Left lobe of liver (tissue), 2 donors: ENCODE data around the gene FAM174B. TPM values are rescaled to one million over a fixed set of nuclear protein-coding genes. Genes with fewer than 3 reads are reported as not detected.

Source experiments
- ATAC-seq: fragments of 200-7000 bp; cut with Tn5 transposase; one replicate; pipeline ENCODE4 v1.9.1; 2020; ENCODE audit warnings: mild to moderate bottlenecking, moderate library complexity
- DNase-seq: peaks from one replicate; pipeline ENCODE4 v3.0.0-alpha.2; 2020; ENCODE audit warnings: low spot score
- total RNA-seq: library from RNA; stranded (reverse); gene quantifications from one replicate; pipeline ENCODE4 v1.2.1, GENCODE V29; 2021
- donor health status: DM: no; HTN: no; CAD: no; lungs with moderate emphysema.
- donor health status: DM: no; HTN: yes; CAD: no.

The FAM174B gene
- total RNA-seq, 1 donor from 2014 or later = 4.3 TPM

DNA sequence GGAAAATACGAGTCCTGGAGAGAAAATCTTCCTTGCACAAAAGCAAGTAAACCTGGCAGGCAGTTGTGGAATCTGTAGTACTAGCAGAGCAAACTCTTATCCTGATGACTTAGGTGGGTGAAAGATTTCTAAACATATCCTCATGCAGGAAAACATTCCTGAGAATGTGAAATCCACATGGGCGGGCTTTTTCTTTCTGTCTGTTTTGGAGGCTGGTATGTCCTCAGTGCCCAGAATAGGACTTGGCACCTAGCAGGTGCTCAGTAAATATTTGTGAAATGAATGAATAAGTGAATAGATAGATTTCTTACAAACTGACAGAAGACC lies 53.3 kb downstream of the FAM174B start:
- no peak for ATAC-seq
- no peak for DNase-seq

DNA sequence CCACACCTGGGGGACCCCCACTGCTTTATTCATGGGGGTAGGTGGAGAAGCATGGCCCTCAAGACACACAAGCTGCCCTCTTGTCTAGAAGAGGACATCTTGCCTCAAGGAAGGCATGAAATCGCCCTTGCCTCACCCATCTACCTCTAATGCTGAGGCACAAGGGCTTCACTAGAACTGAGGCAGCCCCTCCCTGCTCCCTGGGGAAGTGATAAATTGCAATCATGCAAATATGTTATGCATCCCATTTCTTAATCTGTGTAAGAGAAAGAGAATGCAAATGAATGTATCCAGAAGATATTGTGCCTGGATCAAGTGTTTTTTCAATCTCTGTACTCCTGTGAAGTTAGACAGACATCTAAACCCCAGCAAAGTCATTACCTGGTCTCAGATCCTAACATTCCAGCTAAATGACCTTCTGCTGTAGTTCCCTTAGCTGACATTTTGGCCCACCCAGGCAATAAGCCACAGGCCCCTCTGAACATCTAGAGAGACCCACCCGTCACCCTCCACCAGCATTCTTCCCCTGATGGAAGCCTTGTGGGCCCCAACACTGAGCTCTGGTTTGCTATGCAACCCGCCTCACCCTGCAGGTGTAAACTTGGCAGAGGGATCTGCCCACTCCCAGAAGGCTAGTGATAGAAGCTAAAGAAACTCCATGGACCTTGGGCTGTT lies 53.8 kb downstream of the FAM174B start:
- ATAC-seq (no peak), DNase-seq (no peak)

DNA sequence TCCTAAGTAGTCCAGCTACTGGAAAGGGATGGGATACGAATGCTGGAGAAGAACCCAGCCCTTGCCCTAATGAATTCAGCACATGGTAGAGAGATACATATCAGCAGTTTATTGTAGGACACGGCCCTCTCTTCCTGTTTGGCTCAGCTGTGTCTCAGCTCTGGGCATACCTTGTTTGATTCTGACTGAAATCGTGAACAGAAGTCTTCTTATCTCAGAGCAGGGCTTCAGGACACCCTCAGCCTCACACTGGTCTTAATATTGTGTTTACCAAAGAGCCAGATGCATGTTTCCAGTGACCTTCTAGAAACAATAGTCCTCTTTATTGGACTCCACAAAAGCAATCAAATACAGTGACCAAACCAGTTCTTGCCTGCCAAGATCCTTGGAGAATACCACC lies 54.7 kb downstream of the FAM174B start:
- no peak for ATAC-seq

DNA sequence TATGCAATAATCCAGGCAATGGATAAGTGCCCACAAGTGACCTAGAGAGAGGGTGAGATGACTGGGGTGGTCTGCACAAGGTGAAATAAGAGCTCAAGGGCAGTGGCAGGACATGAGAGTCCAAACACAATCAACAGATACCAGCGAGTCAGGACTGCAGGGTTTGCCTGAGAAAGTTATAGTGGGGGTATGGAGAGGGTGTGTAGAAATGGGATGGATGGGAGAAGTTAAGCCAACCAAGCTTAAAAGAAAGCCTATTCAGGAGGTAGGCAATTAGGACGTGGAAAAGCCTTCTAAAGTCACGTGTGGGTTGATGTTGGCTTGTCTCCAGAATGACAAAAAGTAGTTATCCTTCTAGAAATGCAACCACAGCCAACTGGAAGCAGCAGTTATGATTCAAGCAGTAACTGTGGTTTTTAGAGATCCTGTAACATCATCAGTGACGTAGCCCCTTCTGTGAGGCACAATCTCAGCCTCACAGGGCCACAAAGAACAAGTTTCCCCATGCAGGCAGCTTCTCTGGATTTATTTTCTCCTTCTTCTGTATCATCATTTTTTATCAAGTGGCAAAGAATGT lies 56.1 kb downstream of the FAM174B start:
- no peak for DNase-seq

More for the DNA sequence above, 54.7 kb downstream of the FAM174B start:
- DNase-seq = no peak

DNA sequence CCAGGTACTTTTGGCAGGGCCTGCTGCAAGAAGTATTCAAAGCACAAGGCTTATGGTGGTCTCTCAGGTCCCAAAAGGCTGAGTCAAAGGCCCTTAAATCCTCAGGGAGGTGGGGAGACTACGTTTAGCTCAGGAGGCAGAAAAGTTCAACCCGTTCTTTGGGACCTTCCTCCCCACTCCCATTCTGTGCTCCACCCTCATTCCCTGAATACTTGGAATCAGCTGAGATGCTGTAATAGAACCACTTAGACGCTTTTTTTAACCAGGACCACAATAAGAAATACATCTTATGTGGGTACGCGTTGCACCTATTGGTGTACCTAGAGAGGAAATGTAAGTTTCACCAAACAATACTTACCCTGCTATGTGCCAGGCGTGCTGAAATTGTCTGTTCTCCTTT lies 58.0 kb downstream of the FAM174B start:
- ATAC-seq (no peak), DNase-seq (no peak)

More for the DNA sequence above, 56.1 kb downstream of the FAM174B start:
- no peak for ATAC-seq

DNA sequence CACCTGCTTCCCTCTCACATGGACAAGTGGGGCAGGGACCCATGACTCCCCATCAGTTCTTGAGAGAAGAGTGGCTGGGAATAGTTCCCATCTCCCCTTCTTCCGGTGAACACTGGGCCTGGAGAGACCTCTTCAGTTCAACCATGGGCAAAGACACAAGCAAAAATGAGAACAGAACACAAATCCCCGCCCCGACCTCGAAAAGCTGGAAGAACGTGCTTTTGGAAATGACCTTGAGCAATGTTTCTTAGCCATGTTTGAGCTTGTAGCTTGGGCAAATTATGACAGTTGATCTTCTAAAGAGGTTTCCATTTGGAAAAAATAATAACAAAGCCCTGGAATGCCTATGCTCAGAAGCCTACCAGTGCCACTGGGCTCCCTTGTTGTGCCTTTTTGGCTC lies 59.0 kb downstream of the FAM174B start:
- ATAC-seq = no peak
- DNase-seq = no peak

DNA sequence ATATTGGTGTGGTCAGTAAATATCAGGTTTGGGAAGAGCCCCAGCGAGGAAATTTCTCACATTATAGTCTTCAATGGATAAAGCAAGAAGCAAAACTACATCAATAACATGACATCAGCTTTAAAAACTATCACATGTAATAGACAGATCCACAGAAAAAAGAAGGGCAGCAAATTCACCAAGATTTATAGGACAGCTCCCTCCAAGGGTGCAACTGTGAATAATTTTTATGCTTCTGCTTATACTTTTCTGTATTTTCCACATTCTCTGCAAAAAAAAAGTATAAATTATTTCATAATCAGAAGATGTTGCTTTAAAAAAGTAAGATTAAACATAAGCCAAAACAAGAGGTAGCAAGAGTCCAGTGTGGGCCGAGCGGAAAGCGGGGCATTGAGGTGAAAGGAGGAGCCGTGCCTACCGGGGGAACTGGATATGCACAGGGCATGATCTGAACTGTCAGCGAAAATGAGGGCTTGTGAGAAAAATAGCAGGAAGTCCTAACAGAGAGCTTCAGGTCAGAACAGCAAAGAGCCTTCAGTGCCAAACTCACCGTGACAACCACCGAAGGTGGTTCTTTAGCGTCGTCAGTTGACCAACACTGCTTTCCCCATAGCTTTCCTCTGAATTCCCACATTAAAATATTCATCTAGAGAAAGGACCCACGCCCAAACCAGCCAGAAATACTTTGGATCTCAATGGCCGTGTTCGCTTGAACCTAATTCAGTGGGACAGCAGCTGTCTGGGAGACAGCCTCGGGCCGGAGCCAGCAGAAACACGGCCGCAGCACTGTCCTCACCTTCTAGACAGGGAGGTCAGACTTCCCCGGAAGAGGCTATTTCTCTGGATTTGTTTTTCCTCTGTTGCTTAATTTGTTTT lies 59.8 kb downstream of the FAM174B start:
- no peak for DNase-seq
- peak; percentile 33 for ATAC-seq

DNA sequence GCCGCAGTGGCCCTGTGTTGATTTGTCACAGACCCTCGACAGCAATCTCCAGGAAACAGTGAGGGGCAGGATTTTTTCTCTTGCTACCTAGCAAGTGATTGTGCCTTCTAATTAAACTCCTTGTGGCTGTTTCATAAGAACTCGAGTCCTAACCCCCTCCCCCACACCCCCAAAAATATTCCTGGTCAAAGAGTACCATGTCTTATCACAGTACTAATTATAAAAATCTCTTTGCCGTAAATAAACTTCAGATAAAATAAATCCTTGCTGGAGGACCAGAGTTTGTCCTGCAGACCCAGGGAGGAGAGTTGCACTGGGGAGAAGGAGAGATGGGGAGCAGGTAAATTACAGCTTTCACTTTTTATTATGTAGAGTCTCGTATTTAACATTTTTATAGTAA lies 64.3 kb downstream of the FAM174B start:
- DNase-seq = no peak
- no peak for ATAC-seq

DNA sequence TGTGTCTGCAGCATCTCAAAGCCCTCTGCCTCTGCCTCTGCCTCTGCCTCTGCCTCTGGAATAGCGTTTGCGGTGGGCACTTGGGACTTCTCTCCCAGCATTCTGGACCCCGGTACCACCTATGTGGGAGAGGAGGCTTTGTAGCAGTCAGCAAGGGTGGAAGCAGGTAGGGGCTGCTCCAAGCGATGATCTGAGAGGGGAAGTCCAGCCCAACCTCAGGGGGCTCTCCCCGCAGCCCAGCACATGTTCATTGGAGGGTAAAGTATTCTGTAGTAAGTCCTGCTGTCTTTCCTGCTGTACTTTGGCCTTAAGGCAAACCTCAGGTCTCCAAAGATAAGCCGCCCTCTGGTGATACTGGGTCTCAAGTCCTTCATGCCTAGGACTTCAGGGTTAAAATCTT lies 68.6 kb downstream of the FAM174B start:
- no peak for DNase-seq

DNA sequence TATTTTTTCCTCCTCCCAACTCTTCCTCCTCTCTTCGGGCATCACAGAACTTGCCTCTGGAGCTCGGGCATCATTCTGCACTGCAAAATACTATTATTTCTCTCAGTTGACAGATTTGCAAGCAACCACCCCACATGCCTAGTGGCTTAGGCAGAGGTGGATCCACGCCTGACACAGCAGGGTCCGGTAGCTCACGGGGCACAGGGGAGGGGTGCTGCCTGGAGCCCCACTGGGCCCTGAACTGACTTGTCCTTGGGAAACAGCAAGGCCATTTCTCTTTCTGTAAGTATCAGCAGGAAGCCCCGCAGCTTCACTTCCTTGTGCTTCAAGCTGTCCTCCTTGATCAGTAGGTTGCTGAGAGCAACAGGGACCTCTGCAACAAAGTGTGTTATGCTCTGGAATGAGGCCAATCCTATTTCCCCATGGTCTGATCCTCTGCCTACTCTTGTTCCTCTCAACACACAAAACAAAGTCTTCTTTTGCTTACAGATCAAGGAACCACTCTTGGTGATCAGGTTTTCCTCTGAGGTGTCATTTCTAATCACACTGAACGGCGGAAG lies 69.1 kb downstream of the FAM174B start:
- DNase-seq (no peak), ATAC-seq (peak; percentile 26)

More for the DNA sequence above, 68.6 kb downstream of the FAM174B start:
- ATAC-seq = no peak

DNA sequence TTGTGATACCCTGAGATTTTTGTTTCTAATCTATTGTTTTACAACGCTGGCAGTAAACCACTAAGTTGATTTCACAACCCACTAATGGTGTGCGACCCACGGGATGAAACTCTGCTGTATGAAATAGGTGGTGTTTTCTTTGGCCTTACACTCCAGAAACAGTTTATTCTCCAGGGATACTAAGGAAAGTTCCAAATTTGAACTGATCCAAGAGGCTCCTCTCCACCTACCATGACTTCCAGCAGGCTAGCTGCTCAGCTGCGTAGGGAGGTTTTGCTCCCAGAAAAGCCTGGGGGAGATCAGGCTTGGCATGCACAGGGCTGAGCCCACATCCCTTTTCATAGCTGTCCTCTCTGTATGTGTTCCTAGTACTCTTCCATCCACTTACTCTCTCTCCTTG lies 71.5 kb downstream of the FAM174B start:
- DNase-seq (no peak), ATAC-seq (no peak)

DNA sequence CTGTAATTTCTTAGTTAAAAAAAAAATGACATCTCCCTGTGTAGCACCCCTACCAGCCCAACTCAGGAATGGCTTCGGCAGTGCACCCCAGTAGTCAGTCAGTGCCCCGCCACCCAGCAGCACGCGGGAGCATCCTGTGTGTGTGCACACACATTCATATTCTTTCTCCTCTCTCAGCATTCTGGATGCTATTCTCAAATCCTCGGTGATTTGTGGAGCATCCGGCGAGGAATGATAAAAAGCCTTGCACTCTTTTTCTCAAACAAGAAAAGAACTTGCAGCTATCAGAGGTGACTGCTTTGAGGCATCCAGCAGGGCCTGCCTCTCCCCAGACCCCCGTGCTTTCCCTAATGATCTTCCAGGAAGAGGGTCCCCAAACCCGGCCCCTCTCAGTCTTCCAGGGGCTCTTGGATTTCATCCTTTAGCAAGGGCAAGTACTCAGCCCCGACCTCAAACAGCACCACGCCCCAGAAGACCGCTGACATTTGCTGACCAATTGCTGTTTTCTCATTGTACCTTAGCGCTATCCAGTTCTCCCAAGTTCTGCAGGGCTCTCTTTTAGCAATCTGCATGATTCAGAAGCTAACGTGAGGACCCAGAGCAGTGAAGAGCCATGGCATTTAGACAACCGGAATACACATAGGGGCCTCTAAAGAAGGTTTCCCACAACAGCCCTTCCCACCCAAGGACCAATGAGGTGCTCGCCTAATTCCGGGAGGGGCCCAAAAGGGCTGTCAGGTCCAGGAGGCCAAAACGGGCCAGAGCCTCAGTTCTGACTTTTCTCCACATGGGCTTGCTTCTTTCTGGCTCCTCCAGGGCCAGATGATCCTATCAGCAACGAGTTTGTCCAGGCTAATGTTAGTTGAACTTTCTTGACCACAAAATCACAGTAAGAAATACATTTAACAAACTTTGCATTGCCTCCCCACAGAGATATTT lies 72.2 kb downstream of the FAM174B start:
- DNase-seq (no peak), ATAC-seq (no peak)

DNA sequence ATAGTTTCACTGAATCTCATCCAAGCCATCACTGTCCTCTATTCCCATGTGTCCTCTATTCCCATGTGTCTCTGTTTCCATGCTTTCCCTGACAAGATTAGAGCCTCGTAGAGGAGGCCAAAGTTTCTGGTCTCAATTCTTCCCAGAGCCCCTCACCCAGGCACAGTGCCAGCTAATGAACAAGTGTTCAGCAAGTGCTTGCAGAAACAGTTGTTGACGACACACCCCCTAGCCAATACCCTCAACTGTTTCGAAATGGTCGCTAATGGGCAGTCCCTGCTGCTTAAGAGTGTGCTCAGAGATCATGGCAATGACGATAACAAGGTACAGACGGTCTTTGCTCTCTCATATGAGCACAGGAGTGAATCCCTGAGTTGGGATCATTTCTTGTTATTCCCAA lies 73.4 kb downstream of the FAM174B start:
- DNase-seq (no peak), ATAC-seq (no peak)

DNA sequence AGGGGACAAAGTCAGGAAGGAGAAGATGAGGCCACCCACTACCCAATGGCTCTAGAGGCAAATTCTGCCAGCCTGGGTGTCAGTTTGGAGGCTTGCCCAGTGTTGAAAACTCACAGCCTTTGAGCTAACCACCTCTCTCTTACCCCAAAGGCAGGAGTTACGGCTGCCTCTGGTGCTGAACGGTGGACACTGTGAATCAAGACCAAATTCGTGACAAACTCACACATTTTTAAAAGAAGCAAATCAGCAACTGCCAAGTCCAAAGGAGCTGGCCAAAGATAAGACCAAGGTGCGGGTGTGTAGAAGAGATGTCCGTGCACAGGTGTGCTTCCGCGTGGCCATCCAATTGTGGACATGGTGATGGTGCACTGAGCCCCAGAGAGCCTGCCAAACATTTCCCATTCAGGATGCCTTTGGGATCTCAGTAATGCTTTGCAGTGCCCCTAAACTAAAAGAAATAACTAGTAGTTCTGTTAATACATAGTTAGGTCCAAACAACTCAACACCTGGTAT lies 74.6 kb downstream of the FAM174B start:
- no peak for DNase-seq
- no peak for ATAC-seq

DNA sequence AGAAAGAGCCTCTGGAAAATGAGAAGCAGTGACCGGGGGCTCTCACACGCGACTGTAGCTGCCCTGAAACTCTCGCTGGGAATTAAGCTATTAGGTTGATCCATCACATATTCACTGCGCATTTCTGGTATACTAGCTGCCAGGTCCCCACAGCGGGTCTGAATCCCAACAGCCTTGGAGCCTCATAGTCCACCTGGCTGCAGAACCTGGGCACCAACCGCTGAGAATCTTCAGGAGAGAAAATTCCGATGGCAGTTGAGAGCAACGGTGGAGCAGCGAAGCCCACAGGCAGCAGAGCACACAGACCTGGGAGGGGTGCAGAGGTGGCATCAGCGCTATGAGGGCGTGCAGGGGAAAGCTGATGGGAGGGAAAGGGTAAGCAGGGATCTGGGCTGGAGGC lies 75.1 kb downstream of the FAM174B start:
- DNase-seq (no peak), ATAC-seq (no peak)

DNA sequence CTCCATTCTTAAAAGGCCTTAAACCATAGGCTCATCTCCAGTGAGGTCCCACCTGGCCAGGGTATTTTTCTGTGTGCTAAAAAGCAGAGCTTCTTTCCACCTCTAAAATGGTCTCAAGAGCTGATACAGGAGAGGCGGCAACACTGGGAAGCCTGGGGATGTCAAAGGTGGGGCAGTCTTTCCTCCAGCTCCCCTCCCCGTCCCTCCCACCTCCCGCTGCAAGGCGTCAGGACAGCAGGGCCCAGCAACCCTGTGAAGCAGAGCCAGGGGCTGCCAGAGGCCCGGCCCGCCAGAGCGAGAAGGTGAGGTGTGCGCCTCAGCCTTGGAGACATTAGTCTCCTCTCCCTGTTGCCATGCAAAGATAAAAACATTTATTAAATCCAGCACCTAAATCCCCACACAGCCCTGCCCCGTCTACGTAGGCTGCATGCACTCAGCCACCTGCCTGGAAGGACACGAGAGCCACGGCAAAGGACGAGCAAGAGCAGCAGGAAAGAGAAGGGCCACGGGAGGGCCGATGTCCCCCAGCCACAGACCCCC lies 75.6 kb downstream of the FAM174B start:
- no peak for ATAC-seq
- no peak for DNase-seq

DNA sequence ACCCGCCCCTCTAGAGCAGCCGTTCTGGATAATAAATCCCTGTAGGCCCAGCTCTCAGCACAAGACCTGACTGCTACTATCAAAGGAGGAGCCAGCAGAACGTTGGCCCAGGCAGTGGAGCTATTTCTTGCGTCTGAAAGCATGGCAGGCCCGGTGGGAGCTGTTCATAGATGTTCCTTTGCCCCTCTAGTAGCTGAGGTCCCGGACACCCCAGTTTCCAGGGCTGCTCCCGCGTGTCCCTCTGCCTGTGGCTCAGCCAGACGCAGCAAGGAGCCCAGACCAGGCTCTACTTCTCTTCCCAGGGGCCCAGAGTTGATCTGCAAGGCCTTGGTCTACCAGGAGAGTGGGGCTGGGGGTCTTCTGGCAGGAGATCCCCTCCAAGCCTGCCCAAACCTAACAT lies 76.1 kb downstream of the FAM174B start:
- no peak for DNase-seq
- no peak for ATAC-seq

DNA sequence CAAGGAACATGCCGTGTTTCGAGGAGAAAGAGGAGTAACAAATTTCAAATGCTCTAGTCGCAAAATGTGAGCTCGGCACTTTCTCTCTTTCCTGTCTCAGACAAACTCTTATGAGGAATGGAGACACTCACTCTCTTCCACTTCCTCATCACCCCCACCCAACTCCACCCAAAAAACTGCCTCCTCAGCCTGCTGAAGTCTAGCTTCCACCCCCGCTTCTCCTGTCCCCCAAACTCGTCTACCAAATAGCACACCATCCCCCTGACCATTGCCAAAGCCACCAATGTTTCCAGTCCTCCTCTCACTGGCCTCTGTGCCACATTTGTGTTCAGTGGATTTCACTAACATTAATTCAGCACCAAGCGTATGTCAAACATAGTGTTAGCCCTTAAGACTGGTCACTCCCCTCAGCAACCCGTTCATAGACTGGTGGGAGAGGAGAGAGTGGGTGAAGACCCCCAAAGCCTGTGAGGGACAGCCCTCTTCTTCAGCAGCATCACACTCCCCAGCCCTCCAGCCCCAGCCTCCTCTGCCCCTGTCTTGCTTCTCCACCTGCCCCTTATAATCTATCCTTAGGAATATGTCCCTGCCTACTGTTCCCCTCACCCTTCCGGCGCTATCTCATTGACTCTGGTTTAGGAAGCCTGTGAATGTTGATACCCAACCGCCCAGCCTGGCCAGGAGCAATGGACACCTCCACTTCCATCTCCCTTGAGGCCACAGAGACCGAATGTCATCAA lies 77.3 kb downstream of the FAM174B start:
- ATAC-seq = no peak
- no peak for DNase-seq

DNA sequence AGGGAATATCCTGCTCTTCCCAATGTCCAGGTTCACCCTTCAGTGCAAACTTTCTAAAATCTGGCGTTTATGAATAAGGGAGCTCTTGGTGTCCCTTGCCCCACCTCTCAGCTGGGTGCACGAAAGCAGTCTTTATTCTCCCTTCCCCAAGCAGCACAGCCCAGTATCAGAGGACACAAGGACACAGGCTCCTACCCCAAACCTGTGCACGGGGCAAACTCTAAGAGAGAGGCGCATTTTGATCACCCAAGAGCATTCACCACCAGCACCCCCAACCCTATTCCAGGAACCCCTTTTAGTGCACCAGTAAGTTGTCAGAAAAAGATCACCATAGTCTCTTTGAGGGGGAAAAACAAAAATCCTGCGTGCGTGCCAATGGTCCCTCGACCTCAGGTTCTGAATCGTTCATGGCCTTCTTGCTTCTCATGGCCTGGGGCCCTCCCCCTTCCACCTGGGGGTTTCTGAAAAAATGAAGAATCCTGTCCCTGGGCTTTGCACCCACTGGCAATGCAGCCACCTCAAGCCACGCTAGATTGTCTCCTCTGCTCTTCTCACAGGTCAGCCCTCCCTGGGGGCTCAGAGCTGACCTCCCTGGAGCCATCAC lies 78.9 kb downstream of the FAM174B start:
- DNase-seq = no peak
- ATAC-seq = no peak
